HG02759 (cell line): ENCODE data around the gene NIPSNAP3A.
"Not testable (repeated sequence)": the region's sequence is repeated elsewhere in the genome, so short reads cannot be mapped to it uniquely, and the experiment has no call there.

Experiments
- ATAC-seq: cut with Tn5 transposase; IDR thresholded peaks from one replicate; pipeline ENCODE4 v1.9.1; 2021; ENCODE audit warnings: mild to moderate bottlenecking, moderate library complexity; ENCODE audit not compliant: unreplicated experiment

The NIPSNAP3A gene

DNA sequence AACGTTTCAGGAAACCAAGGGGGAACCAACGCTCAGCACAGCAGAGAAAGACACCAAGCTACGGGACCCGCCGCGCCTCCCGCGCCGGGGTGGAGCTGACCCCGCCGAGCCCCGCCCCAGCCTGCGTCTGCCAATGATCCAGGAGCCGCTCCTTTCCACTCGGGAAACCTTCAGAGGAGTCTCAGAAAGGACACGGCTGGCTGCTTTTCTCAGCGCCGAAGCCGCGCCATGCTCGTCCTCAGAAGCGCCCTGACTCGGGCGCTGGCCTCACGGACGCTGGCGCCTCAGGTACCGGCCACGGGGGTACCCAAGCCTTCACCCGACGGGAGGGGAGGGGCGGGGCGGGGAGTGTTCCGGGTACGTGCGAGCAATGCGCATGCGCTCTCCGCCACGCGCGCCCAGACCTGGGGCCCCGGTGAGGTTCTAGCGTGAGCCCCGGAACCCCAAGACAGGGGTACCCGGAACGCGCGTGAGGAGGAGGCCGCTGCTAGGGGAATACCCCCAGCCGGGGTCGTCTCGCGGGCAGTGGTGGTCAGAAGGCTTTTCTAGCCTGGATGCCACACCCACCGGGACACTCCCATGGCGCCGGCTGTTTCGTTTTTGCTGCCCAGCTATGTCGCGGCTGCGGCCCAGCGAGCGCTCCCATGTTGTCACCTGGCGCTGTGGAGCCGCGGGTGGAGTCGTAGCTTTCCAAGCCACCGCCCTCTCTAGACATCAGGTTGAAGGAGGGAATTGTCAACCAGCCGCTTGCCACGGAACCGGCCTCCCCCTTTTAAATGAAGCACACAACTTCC is at the start of gene NIPSNAP3A:
Gene NIPSNAP3A, plus strand, starts transcription at position 119 of the 794 bp plus-strand sequence. Its CDS starts 110 bp downstream, at position 229.
- peak; percentile 88 for ATAC-seq

DNA sequence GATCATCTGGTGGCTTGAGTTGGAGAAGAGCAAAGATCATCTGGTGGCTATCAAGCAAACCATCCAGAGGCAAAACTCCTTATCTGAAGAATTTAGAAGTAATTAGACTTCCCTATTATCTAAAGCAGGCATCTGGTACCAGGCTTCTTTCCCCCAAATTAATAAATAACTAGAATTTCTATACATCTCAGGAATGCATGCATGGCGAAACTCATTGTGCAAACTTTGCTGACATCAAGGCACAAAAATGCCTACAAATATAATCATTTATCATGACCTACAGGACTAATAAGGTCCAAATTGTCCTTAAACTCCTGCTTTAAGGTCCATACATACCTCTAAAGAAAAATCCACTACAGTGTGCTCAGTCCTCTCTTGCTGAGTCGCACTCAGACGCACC is 47.2 kb upstream of the NIPSNAP3A start:
- no peak for ATAC-seq

DNA sequence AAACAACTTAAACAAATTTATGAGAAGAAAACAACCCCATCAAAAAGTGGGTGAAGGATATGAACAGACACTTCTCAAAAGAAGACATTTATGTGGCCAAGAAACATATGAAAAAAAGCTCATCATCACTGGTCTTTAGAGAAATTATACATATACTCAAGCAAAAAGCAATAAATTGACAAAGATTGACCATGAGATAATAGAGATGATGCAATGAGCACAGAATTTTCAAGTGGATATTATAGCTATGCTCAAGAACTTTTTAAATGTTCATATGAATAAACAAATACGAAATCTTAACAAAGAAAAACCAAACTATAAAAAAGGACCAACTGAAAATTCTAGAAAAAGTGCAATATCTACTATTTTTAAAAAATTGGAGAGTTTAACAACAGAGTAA is 38.7 kb upstream of the NIPSNAP3A start:
- not testable (repeated sequence) for ATAC-seq

DNA sequence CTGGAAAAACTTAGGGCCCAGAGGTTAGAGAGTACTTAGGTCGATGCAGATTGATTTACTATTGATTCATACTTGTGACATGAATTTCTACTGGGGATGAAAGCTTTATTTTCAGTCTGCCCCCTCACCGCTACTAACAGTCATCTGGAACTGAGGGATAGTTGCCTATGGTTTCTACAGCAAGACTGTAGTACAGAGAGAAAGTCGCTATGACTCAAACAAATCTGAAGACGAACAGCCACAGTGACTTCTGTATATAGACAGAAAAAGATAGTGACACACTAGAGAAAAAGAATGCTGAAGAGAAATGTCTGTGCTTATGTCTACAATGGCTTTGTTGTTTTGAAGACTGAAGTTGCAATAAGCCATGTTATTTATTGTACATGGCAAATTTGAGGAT is 35.9 kb upstream of the NIPSNAP3A start:
- ATAC-seq = no peak

DNA sequence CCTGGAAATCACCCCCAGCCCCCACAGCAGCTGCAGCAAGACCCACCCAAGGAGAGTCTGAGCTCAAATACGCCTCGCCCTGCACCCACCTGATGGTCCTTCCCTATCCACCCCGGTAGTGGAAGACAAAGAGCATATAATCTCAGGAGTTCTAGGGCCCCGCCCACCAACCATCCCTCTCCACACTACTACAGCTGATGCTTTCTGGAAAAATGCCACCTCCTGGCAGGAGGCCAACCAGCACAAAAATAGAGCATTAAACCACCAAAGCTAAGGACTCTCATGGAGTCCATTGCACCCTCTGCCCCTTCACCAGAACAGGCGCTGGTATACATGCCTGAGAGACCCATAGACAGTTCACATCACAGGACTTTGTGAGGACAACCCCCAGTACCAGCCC is 22.5 kb upstream of the NIPSNAP3A start:
- ATAC-seq = no peak

DNA sequence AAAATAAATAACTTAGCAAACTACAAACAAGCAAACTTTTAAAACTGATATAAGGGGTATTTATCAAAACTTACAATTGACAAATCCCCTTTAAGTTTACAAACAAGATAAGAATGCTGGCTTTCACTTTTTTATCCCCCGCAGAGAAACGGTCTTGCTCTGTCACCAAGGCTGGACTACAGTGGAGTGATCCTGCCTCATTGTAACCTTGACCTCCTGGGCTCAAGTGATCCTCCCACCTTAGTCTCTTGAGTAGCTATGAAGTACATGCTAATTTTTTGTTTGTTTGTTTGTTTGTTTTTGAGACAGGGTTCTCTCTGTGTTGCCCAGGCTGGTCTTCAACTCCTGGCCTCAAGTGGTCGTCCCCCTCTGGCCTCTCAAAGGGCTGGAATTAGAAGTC is 9.0 kb upstream of the NIPSNAP3A start:
- no peak for ATAC-seq

DNA sequence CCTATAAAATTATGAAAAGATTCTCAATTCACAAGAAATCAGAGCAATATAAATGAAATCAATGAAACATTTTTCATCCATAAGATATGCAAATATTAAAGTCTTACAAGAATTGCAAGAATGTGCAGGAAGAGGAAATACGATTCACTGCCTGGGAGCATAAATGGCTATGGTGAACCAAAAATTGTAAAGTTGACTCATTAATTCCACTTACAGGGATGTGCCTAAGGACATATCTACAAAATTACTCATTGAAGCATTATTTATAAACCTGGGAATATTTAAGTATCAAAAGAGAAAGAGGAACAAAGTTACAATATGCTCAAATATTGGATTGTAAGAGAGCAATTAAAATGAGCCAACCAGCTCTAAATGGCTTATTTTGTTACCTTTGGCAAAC is 6.9 kb upstream of the NIPSNAP3A start:
- ATAC-seq = no peak

DNA sequence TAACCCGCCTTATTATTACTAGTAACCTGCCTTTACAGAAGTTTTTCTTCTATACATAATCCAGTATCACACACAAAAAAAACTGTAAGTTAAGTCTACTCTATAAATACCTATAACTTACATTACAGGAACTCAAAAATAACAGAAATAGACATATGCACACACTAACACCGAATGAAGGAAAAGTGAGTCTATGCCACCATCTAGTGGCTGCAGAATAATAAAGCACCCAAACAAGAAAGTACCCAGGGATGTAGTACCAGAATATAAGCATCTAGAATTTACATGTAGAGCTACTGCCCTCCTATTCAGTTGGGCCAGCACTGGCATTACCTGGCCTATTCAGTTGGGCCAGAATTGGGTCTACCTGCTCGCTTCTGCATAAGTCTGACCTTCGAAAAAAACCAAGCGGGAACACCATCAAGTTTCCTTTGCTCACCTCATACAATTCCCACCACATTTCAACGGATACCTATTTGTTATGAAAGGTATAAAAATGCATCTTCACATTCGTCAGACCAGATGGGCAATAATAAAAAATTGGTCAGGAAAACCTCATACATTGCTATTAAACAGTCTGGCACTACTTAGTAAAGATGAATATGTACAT is 4.0 kb upstream of the NIPSNAP3A start:
- ATAC-seq = peak; percentile 30

DNA sequence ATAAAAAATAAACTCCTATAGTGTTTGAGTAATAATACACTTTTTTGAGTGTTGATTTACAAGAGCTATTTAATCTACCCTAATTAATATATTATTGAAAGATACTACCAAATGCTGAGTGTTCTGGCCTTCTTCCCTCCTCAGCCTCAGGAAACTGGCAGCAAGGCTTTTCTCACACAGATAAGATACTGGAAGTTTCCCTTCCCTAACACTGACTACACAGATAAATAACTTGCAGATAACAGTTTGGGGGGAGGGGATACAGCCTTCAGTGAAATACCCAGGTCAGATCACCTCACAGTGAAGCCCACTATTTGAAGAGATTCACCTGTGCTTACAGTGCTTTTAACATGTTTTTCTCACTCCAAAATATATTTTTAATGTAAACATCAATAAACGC is 1.6 kb upstream of the NIPSNAP3A start:
- ATAC-seq = no peak

DNA sequence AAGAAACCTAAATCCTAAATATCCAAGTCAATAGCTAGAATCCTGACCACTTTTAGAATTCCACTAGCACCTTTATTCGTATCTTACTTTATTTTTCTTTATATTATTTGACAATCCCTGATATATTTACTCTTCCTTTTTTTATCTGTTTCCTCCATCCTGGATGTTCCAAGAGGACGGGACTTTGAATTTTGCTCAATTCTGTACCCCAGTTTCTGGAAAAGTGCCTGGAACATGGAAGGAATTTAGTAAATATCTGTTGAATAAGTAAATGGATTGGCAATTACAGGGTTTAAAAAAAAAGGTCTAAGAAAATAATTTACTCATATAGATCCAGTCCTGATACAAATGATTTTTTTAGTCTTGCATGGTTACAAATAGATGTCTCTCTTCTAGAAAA is 1.2 kb upstream of the NIPSNAP3A start:
- ATAC-seq = no peak

DNA sequence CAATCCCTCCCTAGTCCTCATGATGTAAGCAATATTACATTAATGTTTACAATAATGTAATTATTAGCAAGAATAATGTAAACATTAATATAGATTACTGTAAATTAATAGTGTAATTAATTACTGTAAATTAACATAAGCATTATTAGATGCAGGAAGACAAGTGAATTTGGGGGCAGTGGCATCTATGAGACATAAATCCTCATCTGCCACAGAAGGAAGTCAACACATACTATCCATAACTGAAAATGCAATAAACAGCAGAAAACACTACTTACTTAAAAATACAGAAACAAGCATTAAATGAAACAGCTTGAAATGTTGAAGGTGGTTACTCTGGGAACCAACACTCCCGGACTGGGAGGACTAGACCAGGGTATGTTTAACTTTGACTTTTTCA is 685 bp upstream of the NIPSNAP3A start:
- no peak for ATAC-seq

DNA sequence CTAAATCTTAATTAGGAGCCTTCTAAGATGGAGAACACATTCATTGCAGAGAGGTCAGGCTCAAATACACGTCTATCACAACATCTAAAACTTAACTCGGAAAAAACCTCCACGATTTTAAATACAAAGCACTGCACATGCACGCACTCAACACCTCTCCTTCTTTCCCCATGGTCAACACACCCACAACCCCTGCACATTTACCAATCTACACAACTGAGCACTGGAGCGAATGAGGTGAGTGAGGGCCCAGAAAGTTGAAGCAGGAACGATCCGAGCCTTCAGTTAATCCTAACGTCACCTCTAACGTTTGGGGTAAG is 278 bp upstream of the NIPSNAP3A start:
- ATAC-seq = no peak

DNA sequence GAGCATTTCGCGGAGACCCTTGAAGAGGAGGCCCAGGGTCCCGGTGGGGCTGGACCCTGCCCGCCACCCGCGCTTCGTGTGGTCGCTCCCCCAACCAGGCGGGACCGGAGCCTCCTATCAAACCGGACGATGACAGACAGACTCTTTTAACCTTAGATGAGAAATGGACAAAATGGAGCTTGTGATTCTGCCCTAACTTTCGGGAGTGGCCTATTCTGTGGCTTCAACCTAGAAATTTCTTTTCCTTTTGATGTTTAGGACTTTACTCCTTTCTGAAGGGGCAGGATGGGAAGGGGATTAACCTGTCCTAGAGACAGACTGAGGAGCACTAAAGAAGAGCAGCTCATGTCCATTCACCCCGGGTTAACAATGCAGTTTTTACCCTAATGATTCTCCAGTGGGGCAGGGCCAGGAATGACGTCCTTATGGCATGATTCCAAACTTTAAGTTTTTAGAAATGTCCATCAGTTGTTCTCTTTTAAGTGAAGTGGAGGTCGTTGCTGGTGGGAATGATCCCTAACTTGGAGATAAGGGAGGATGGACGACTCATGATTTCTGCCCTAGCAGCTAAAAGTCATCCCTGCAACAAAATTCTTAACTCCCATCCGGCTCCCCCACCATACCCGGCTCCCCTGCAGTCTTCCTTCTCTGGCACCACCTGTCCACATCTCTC is 1.0 kb downstream of the NIPSNAP3A start:
- ATAC-seq = no peak

DNA sequence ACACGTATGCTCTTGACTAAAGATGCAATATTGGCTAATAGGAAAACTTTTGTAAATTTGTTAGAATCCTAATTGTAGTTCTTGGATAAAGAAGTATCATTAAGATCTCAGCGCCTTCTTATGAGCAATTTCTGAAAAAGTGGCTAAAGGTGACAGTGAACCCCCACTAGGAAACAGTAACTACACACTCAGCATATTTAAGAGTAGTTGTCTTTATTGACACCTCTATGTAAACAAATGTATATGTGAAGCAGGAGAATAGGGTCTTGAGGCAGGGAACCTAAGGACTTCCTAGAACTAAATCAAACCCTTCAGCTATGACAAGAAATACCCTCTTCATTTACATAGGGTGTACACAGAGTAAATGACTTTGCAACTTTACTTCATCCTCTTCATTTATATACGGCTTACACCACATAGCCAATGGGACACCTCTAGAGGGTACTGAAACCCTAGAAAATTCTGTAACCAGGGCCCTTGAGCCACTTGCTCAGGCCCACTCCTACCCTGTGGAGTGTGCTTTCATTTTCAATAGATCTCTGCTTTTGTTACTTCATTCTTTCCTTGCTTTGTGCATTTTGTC is 2.8 kb downstream of the NIPSNAP3A start:
- ATAC-seq = peak; percentile 14

DNA sequence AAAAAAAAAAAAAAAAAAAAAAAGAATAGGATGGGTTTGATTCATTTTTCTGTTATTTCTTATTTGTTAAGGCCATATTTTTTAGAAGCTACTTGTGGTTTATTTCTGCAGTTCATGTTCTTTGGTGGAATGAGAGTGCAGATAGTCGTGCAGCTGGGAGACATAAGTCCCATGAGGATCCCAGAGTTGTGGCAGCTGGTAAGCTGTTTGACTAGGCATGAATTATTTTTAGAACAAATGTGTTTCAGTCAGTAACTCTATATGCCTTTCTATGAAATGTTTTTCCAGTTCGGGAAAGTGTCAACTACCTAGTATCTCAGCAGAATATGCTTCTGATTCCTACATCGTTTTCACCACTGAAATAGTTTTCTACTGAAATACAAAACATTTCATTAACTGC is 11.5 kb downstream of the NIPSNAP3A start:
- ATAC-seq = no peak

DNA sequence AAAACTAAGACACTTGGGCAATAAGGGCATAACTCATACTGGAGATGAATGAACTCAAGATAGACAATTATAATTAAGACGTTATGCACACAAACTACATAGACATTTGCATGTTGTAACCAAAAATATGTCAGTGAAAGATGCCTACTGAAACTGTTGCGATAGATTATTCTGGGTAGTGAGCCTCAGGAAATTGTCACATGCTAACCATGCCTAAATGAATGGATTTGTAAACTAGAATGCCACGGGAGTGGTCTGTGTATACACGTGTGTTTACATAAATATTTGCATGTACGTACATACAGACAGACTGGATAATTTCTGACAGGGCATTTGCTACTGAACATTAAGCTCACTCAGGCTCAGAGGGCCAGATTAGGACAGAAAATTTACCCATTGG is 17.7 kb downstream of the NIPSNAP3A start:
- ATAC-seq = no peak

DNA sequence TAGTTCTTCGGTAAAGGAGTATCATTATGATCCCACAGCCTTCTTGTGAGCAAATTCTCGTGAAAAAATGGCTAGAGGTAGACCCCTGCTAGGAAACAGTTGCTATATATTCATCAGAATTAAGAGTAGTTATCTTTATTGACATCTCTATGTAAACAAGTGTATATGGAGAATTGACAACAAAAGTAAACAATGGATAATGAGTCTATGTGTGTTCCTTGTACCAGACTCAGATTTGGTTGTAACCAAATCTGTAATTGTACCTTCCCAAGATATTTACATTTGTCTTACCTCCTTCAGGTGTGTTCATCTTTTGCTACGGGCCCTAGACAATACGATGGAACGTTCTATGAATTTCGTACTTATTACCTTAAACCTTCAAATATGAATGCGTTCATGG is 18.5 kb downstream of the NIPSNAP3A start:
- ATAC-seq = no peak

DNA sequence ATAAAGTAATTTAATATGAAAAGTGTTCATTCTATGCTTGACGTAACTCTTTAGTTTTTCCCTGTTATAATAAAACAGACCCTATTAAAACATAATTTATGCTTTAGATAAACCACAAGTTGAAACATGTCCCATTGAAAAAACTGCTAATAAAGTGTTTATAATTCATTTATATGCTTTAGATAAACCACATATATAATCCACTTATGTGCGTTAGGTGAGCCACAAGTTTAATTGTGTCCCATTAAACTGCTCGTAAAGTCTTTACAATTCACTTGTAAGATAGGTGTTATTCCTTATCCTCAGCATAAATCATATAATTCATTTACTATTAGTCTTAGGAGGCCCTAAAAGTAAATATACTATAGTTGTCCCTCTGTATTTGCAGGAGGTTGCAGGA is 20.0 kb downstream of the NIPSNAP3A start:
- no peak for ATAC-seq

DNA sequence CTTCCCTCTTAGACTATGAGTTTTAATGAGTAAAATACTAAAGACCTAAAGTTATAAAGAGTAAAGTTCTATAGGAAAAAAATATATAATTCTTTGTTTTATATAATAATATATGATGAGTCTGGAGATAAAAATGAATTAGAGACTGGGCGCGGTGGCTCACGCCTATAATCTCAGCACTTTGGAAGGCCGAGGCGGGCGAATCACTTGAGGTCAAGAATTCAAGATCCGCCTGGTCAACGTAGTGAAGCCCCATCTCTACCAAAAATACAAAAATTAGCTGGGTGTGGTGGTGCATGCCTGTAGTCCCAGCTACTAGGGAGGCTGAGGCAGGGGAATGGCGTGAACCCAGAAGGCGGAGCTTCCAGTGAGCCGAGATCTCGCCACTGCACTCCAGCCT is 21.5 kb downstream of the NIPSNAP3A start:
- not testable (repeated sequence) for ATAC-seq

DNA sequence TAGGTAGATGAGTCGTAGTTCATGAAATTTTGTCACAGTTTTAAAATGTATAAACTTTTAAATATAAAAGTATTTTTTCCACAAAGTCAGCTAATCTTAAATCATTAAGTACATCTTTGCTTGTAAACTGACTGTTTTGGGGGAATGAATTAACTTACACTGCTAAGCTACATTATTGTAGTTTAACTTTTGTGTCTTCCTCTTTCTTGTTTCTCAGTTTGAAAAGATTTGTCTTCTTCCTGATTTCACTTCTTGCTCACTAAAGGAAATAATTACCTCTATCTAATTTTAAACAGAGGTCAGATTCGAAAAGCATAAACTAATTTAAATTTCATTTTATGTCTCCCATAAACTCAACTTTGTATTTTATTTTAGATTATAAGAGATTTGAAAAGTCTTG is 22.2 kb downstream of the NIPSNAP3A start:
- no peak for ATAC-seq

DNA sequence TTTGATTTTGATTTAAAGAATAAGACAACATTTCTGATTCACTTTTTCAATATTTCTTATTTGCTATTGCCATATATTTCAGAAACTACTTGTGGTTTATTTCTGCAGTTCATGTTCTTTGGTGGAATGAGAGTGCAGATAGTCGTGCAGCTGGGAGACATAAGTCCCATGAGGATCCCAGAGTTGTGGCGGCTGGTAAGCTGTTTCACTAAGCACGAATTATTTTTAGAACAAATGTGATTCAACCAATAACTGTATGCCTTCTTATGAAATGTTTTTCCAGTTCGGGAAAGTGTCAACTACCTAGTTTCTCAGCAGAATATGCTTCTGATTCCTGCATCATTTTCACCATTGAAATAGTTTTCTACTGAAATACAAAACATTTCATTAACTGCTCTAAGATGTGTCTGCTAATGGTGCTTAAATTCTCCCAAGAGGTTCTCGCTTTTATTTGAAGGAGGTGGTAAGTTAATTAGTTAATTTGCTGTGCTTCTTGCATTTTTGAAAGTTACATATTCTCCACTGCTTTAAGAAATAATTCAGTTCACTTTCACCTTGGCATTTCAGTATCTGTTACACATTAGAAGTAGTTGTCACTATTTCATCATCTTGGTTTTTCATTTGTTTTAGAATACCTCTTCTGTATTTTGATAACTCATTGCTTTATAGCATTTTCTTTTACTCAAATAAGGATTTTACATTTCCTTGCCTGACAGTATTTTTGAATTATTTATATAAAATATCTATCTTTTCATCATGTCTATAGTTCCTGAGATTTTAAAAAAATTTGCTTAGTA is 25.4 kb downstream of the NIPSNAP3A start:
- peak; percentile 34 for ATAC-seq
